HG02852 (cell line): ENCODE results near the gene POC1A.
"Not testable (repeated sequence)": the region's sequence is repeated elsewhere in the genome, so short reads cannot be mapped to it uniquely, and the experiment has no call there.

Experiments
- ATAC-seq: cut with Tn5 transposase; IDR thresholded peaks from one replicate; pipeline ENCODE4 v1.9.1; 2021; ENCODE audit warnings: mild to moderate bottlenecking, moderate library complexity; ENCODE audit not compliant: unreplicated experiment

The POC1A gene

DNA sequence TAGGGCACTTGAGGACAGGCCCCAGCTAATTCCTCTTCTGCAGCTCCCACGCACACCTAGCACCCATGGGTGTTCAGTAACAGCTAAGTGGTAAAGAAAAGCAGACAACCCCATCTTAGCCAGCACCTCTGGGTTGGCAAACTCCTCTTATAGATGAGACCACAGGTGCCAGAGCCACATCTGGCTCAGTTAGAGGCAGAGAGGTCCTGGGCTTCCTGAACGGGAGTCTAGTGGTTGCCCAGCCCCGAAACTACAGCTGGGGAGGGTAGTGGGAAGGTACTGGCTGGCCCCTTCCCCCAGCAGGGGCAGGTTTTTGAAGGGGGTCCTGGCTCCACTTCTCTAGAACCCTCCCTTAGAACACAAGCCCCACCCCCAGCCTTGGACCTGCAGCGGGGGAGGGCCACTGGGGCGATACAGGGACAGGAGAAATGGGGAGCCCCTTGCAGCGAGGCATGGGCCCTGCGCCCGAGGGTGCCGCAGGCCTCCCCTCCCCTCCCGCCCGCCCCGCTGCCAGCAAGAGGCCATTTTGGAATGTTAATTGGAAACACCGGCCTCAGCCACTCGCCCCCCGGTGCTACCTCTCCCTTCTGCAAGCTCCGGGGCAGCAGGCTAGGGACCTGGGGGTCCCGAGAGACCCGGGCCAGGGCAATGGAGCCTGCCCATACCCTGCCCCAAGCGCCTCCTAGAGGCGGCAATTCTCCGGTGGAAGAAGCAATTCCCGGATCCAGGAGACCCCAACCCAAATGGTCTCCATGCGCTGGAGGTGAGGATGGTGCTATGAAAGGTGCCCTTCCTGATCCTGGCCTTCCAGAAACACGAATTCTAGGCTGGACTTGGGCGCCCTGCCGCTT, 99.3 kb downstream of the POC1A start:
- no peak for ATAC-seq

DNA sequence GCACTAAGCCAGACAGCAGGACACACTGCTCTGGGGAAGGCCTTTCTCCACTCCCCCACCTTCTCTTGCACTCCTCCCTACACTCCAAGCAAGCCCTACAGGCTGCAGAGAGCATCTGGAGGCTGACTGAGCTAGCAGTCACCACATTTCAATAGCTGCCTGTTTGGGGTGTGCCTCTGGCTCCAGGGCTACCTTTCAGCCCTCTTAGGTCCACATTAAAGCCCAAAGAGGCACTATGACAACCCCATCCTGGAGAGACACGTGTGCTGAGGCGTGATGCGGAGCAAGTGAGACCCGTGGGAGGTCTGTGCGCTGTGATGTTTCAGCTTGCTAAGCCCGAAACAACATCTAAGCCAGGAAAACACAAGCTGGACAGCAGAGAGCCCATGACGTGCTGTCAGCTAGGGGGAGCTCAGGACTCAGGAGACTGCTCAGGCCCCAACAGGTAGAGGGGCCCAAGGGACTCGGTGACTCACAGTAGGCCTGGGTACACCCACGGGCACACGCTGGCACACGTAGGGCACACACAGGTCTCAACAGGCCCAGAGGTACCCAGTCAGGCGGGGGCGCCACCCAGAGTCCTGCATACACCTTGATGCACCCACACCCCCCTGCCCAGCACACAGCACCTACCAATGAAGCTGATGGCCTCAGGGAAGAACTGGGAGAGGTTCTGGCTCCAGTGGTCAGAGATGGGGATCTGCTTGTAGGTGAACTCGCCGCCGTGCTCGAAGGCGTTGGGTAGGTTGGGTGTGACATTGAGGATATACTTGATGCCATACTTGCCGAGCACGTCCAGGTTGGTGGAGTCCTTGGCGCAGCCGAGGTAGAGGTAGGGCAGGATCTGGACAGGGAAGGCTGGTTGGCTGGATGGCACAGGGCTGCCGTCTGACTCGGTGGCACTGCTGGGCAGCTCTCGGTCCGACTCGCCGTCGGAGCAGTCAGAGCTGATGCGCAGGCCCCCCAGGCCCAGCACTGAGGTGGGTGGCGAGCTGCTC, 100.6 kb downstream of the POC1A start:
- no peak for ATAC-seq

DNA sequence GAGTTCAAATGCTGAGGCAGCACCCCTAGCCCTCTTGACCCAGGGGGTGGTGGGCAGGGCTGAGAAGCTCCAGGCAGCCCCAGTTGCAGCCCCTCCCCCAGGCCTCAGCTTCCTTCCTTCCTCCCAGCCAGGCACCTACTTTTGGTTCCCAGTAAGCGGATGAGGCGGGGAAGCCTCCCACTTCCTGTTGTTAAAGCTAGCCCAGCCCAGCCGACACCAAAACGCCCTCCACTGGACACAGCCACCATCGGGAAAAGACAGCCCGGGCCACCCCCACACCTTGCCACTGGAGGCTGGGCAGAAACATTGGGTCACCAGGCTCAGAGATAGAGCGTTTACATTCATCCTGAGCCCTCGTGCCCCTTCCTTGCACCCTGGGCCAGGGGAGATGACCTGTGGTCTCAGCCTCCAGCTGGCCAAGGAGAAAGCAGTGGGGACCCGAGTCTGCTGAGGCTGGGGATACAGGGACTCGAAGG, 101.4 kb downstream of the POC1A start:
- ATAC-seq = no peak

DNA sequence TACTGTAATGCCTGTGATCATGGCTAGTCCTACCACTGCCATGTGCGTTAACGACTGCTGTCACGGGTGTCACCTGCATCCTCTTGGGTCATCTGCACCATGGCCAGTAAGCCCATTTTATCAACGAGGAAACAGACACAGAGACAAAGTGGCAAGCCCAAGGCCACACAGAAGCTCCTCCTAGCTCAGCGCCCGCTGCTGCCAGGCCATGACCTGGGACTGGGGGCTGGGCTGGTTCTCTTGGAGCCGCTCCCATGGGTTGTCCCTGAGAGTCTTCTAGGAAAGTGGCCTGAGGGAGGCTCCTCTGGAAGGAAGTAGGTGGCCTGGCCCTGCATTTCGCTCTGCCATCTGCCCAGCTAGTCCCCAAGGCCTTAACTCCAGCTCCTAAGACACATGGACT, 102.8 kb downstream of the POC1A start:
- no peak for ATAC-seq

DNA sequence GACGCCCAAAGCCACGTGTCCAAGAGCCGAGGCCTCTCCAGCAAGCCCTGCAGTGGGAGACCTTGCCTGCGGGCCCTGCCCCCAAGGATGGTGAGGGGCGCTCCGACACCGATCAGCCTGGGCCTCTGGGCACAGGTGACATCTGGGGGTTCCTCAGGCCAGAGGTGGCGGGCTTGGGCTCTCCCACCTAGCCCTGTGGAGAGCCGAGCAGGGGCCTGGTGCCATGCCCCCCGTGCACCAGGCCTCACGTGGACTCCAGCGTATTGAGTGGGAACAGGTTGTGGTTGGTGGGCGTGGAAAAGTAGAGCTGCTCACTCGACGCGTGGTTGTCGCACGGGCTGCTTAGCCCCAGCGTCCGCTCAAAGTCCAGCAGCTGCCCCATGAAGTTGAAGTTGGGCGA, 103.7 kb downstream of the POC1A start:
- ATAC-seq = no peak

DNA sequence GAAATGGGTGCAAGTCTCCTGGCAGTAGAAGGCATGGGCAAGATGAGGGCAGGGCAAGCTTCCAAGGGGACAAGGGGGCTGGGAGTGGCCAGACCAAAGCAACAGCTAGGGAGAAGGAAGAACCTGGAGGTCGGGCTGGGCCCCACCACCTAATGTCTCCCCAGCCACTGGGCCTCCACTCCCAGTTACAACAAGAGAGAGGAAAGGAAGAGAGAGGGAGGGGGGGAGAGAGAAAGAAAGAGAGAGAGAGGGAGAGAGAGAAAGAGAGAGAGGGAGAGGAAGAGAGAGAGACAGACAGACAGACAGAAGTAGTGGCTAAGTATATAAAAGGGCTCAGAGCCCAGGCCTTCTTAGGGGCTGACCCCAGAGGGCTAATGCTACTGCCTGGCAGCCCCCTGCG, 104.7 kb downstream of the POC1A start:
- no peak for ATAC-seq

DNA sequence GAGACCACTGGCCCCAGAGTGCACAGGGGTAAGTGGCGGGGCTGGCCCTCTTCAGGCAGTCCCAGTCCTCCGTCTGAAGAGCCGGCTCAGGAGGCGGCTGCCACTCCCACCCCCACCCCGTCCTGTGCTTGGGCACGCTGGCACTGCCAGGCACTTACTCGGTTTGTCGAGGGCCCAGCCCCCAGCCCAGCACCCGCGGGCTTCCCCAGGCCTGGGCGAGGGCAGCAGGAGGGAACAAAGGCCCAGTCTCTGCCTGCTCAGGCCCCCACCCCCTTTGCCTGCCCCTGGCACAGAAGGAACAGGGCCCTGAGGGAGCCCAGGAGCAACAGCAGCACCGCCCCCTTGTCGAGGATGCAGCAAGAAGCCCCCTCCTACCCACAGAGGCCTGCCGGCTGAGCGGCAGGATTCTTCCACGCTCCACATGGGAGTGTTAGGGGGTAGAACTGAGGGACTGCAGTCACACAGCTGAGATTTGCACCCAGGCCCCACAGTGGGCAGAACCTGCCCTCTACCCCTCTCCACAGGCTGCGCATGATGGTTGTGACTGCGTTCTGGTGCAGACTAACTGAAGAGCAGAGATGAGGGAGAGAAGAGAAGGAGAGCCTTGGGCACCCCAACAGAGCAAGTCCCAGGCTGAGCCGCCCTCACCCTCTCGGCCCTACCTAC, 106.8 kb downstream of the POC1A start:
- no peak for ATAC-seq

DNA sequence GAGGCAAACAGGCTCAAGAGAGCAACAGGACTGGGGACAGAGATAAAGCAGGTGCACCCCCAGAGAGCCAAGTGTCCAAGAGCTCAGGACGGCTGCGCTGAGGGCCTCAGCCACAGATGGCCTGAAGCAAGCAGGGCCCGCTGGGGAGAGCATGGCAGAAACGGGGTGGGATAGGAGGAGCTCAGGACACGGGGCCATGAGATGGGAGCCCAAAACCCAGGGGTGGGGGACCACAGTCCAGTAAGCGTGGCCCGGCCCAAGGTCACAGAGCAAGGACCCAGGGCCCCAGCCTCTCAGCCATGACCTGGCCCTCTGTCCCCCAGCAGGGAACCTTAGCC, 107.4 kb downstream of the POC1A start:
- ATAC-seq = no peak

DNA sequence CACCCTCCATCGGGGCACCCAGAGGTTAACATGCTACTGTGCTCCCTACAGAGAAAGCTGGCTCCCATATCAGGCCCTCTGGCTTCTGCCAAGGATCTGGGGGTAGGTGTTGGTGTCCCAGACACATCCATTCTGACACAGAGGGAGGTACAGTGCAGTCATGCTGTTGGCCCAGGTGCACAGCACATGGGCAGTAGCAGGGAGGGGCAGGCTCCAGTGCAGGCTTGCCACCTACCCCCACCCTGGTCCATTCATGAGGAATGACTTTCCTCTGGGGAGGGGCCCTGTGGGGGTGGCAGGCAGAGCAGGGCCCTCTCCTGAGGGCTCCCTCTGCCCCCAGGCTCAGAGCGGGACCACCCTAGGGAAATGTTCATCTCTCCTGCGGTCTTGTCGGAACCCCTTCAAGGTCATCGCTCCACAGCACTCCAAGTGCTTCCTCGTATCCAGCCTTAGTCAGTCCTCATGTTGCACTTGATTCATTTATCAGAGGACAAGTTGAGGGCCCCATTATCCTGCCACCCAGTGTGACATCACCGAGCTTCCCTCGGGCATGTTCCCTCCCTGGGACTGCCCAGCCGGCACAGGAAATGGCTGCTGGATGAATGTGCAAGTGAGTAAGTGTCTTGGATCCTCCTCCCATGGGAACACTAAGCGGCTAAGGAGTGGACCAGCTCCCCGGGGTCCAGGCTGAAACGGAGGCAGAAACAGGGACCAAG, 107.9 kb downstream of the POC1A start:
- ATAC-seq = no peak

DNA sequence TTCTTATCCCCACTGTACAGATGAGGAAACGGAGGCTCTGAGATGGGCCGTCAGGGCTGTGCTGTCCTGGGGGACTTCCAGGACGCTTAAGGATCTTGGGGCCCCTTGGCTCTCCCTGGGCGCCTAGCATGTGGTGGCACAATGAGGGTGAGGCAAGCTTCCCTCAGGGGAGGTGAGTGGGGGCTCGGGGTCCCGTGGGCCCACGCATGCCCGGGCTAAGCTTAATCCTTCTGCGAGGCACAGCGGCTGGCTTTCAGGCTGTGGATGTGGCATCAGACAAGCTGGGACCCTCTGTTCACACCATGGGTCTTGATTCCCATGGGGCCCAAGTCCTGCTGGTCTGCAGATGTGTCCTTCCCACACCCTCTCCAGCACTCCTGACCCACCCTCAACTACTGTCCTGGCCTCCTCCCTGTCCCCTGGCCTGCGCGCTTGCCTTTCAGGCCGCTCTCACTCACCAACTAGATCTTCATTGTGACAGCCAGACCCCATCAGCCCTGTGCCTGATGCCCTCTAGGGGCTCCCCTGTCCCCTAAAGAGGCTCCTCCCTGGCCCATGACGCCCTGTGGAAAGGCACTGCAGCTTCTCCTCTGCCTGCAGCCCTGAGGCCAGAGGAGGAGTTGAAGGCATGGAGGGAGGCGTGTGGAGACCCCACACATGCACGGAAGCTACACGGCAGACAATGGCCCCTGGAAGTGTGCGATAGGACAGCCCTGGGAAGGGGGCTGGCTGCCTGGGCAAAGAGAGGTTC, 109.2 kb downstream of the POC1A start:
- ATAC-seq = no peak

DNA sequence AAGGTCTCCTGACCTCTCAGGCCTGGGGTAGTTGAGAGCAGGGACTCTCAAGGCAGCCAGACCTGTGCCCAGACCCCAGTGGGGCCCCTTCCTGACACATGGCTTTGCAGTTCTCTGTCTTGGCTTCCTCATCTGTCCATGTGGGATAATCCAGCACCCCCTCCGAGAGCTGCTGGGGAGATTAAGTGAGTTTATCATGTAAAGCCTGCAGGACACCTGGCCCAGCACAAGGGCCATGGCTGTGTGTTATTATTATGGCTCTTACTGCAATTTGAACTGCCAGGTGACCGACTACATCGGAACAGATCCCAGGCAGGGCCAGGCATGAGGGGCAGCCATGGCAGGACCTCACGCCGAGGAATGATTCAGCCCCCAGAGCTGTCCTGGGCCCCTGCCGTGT, 110.5 kb downstream of the POC1A start:
- no peak for ATAC-seq

DNA sequence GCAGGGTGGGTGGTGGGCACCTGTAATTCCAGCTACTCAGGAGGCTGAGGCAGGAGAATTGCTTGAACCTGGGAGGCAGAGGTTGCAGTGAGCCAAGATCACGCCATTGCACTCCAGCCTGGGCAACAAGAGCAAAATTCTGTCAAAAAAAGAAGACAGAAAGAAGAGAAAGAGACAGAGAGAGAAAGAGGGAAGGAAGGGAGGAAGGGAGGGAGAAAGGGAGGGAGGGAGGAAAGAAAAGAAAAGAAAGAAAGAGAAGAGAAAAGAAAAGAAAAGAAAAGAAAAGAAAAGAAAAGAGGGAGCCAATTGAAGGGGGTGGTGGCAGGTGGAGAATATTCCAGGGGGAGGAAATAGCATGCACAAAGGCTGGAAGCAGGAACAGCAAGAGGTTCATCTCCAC, 111.2 kb downstream of the POC1A start:
- ATAC-seq = not testable (repeated sequence)

DNA sequence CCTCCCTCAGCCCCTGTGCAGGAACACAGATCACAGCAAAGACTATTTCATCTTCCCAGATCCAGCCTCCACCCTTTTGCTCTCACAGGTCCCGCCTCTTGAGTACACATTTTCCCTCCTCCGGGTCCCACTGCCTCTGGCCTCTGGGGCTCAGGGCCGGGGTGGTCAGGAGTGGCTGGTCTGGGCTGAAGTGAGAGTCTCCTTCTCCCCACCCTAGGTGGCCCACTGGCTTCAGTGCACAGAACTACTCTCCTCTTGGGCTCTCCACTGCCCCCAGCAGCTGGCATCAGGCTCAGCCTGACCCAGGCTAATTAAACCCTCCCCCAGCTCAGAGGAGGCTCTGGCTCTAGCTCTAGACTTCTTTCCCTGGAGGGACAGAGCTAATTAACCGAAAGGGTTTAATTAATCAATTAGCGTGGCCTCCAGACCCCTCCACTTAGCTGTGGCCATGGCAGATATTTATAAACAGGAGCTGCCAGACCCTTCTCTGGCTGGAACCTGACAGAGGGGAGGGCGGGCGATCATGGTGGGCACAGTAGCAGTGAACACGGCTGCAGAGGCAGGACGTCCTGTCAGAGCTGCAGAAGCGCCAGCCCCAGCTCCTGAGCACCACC, 113.0 kb downstream of the POC1A start:
- no peak for ATAC-seq

DNA sequence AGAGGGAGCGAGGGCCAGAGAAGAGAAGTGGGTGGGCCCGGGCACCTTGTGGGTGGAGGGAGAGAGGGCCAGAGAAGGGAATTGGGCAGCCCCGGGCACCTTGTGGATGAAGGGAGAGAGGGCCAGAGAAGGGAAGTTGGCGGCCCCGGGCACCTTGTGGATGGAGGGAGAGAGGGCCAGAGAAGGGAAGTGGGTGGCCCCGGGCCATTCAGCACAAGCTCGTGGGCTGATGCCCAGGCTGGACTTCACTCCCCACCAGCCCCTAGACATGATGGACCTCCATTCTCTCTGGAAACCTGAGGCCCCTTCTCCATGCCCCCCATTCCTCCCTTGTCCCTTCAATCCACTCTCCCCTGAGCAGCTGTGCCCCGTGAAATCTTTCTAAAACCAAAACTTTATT, 113.6 kb downstream of the POC1A start:
- ATAC-seq = no peak

DNA sequence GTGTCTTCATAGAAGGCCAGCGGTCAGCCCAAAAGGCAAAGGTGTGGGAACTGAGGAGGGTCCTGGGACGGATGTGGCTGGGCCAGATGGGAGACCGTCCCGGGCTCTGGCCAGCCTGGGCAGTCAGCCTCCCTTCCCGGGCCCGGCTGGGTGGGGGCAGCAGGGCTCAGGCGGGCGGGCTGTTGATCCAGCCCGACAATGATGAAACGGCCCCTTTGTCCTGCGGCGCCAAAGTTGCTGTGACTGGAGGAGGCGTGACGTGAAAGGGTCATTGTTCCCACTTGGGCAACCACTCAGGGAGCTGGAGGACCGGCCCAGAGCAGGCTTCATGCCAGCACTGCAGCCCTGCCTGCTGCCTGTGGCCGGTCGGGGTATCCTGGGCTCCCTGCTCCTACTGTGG, 114.4 kb downstream of the POC1A start:
- ATAC-seq = no peak

DNA sequence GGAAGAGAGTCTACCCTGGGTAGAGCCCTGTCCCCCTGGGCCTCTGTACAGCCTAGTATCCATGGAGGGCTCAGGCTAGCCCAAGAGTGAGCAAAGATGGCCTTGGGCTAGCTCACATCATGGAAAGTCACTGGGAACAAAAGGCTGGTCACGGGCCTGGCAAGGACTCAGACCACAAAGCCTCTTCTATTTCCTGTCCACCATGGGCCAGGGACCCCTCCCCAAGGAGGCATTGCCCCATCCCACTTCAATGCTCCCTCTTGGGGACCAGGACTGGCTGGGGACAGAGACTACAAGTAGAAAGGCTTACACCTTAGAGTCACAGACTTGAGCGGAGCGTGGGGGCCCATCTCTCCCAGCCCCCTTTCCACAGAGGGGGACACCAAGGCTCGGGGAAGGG, 114.8 kb downstream of the POC1A start:
- no peak for ATAC-seq

DNA sequence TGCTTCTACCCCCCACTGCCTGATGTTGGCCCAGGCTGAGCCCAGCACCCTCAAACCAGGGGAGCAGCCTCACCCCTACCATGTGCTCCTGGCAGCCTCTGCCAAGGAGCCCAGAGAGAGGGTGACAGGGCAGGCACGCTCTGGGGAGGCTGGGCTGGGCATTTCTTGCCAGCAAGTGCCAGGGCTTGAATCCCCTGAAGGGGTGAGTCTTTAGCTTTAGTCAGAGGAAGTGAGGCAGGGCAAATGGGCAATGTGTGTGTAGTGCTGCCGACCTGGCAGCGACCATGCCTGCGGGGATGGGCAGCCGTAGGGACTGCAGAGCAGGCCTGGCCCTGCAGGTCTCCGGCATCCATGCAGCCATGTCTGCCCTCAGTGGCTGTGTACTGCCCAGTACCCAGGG, 116.0 kb downstream of the POC1A start:
- no peak for ATAC-seq

DNA sequence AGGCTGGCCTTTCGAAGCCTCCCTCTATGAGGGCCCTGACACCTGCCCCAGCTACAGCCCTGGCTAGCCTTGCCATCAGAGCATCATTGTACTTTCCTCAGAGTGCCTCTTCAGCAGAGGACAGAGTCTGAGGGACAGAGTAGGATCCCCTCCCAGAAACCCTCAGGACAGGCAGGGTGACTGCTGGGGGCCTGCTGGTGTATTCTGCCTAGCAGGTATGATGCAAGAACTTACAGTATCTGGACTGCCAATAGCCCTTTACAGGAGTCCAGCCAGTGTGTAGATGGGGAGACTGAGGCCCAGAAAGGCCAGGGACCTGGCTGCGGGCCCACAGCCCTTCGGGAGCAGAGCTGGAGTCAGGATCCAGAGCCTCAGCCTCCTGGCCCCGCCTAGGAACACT, 116.9 kb downstream of the POC1A start:
- ATAC-seq = no peak

DNA sequence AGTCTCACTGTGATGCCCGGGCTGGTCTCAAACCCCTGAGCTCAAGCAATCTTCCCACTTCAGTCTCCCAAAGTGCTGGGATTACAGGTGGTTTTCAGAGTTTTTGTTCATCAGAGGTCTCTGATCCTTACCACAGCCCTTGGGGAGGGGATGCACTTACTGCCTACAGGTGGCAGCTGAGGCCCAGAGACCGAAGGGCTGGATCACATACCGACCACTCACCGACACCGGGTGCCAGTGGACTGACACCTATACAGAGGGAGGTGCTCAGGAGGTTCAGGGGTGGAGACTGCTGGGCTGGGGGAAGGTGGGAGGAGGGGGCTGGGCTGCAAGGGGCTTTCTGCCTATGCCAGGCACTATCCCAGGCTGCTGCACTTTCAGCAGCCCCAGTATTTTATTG, 117.4 kb downstream of the POC1A start:
- ATAC-seq = no peak
